GM23248 (cell line): Measurements from ENCODE around the gene RABL6.

Source experiments
- EZH2 ChIP-seq: fragments of 200-600 bp; sonication (generic); IDR thresholded peaks from 2 replicates; pipeline ENCODE4 v1.6.1; 2018; ENCODE audit warnings: antibody characterized with exemption, mild to moderate bottlenecking; ENCODE audit not compliant: insufficient read depth, poor library complexity, severe bottlenecking
- EZH2phosphoT487 ChIP-seq: fragments of 200-600 bp; sonication (generic); IDR thresholded peaks from 2 replicates; pipeline ENCODE4 v1.6.1; 2018; ENCODE audit warnings: antibody characterized with exemption, moderate library complexity, mild to moderate bottlenecking, low read depth; ENCODE audit not compliant: insufficient read depth

DNA sequence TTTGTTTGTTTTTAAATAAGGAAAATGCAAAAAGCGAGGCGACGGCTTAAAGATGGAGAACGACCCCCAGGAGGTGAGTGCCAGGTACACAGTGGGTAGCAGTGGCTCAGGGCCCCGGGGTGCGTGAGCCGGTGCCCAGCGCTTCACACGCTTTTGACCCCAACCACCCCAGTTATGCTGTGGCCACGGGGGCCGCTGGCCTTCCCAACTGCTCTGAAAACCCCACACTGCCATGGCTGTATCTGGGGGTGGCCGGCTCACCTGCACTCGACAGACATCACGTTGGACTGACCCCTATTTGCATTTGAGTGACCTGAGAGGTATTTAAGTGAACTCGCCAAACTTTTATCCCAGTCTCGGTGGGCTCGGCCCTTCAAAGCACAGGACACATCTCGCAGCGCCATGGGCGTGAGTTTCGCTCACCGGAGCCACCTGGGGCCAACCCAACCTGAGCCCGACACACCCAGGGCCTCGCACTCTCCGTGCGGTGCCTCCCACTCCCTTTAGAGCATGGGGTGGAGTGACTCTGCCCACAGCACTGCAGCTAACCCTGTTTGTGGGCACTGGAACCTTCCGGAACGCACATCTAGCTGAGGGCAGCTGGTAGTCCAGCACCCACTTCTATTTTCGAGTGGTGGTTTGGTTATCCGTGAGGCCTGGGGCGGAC lies 20.9 kb downstream of the RABL6 start:
- no peak for TF ChIP-seq EZH2
- no peak for TF ChIP-seq EZH2phosphoT487
